CD14-positive monocyte (primary cell): ENCODE measurements around the gene PLXNC1. TPM values are rescaled to one million over a fixed set of nuclear protein-coding genes. Genes with fewer than 3 reads are reported as not detected.

Source experiments
- DNase-seq, 3 donors: peaks; one replicate each; pipeline ENCODE4 v3.0.0-alpha.2; 2011 to 2022
- H2AFZ ChIP-seq: 2 replicates; pipeline ENCODE4 v1.6.0; 2012; ENCODE audit warnings: mild to moderate bottlenecking, low read depth, low read length, inconsistent platforms; ENCODE audit not compliant: insufficient read depth, poor library complexity, severe bottlenecking
- H3K27ac ChIP-seq, 2 donors: 1 replicate in 1 of 2; 2 replicates in 1 of 2; pipeline ENCODE4 v1.5.1; 2012 to 2013; ENCODE audit warnings: low read length in 2 of 2, control low read depth in 1 of 2, inconsistent platforms in 1 of 2, low read depth in 1 of 2, mild to moderate bottlenecking in 1 of 2
- H3K27me3 ChIP-seq, 2 donors: one replicate each; pipeline versions ENCODE4 v1.6.0 to v1.6.1; 2011 to 2013; ENCODE audit warnings: low read length in 2 of 2; ENCODE audit not compliant: control insufficient read depth in 2 of 2, insufficient read depth in 2 of 2
- H3K36me3 ChIP-seq, 2 donors: replicated peaks in 1 of 2; 1 replicate in 1 of 2; 2 replicates in 1 of 2; pipeline versions ENCODE4 v1.5.1 to v1.6.1; 2012 to 2013; ENCODE audit warnings: low read length in 2 of 2, control low read depth in 1 of 2, inconsistent platforms in 1 of 2, mild to moderate bottlenecking in 1 of 2; ENCODE audit not compliant: insufficient read depth in 2 of 2, control insufficient read depth in 1 of 2
- H3K4me1 ChIP-seq, 2 donors: 1 replicate in 1 of 2; 2 replicates in 1 of 2; pipeline versions ENCODE4 v1.5.1 to v1.6.1; 2012 to 2013; ENCODE audit warnings: low read length in 2 of 2, control low read depth in 1 of 2, inconsistent platforms in 1 of 2, mild to moderate bottlenecking in 1 of 2, moderate library complexity in 1 of 2; ENCODE audit not compliant: insufficient read depth in 2 of 2, control insufficient read depth in 1 of 2
- H3K4me2 ChIP-seq: replicated peaks from 2 replicates; pipeline ENCODE3; 2012; ENCODE audit warnings: low read length, moderate library complexity, mild to moderate bottlenecking; ENCODE audit not compliant: poor library complexity, severe bottlenecking; ENCODE audit errors: extremely low read depth
- H3K4me3 ChIP-seq, 3 experiments: fragments of 200-600 bp in 1 of 3; sonication (generic) in 1 of 3; replicated peaks in 1 of 3; 1 replicate in 2 of 3; 2 replicates in 1 of 3; pipeline ENCODE4 v1.5.1; 2011 to 2013; ENCODE audit warnings: low read length in 3 of 3, mild to moderate bottlenecking in 3 of 3, control low read depth in 2 of 3, low read depth in 2 of 3, inconsistent platforms in 1 of 3, moderate library complexity in 1 of 3
- H3K79me2 ChIP-seq: 2 replicates; pipeline ENCODE4 v1.6.0; 2012; ENCODE audit warnings: mild to moderate bottlenecking, control low read depth, inconsistent platforms, low read length, moderate library complexity; ENCODE audit not compliant: insufficient read depth
- H3K9ac ChIP-seq: 2 replicates; pipeline ENCODE4 v1.6.0; 2017; ENCODE audit warnings: low read length, mild to moderate bottlenecking; ENCODE audit not compliant: insufficient read depth, poor library complexity, severe bottlenecking
- H3K9me3 ChIP-seq, 2 donors: replicated peaks in 1 of 2; 1 replicate in 1 of 2; 2 replicates in 1 of 2; pipeline versions ENCODE4 v1.5.1 to v1.6.1; 2012 to 2013; ENCODE audit warnings: low read length in 2 of 2, control low read depth in 1 of 2; ENCODE audit not compliant: control insufficient read depth in 1 of 2, insufficient read depth in 1 of 2
- H4K20me1 ChIP-seq: 2 replicates; pipeline ENCODE4 v1.6.0; 2012; ENCODE audit warnings: mild to moderate bottlenecking, low read length, control low read depth, moderate library complexity; ENCODE audit not compliant: insufficient read depth
- H3K27ac Mint-ChIP-seq, 7 donors: one replicate each; pipeline ENCODE4 v1.8.0; 2020; ENCODE audit warnings: mild to moderate bottlenecking in 7 of 7, mixed read lengths in 7 of 7, moderate library complexity in 6 of 7, inconsistent platforms in 2 of 7
- H3K27me3 Mint-ChIP-seq, 3 donors: one replicate each; pipeline ENCODE4 v1.8.0; 2021 to 2022; ENCODE audit warnings: low read depth in 3 of 3, mild to moderate bottlenecking in 3 of 3, mixed read lengths in 3 of 3, moderate library complexity in 3 of 3, inconsistent platforms in 1 of 3
- H3K36me3 Mint-ChIP-seq, 2 donors: one replicate each; pipeline ENCODE4 v1.8.0; 2020; ENCODE audit warnings: mixed read lengths in 2 of 2, inconsistent platforms in 1 of 2, mild to moderate bottlenecking in 1 of 2
- H3K4me1 Mint-ChIP-seq: one replicate; pipeline ENCODE4 v1.8.0; 2020; ENCODE audit warnings: mild to moderate bottlenecking, mixed read lengths
- H3K4me3 Mint-ChIP-seq, 2 donors: one replicate each; pipeline ENCODE4 v1.8.0; 2020; ENCODE audit warnings: mild to moderate bottlenecking in 2 of 2, mixed read lengths in 2 of 2, moderate library complexity in 1 of 2
- H3K9me3 Mint-ChIP-seq, 7 donors: one replicate each; pipeline ENCODE4 v1.8.0; 2020 to 2022; ENCODE audit warnings: mixed read lengths in 7 of 7, mild to moderate bottlenecking in 6 of 7, moderate library complexity in 6 of 7, inconsistent platforms in 2 of 7
- CTCF ChIP-seq: fragments of 200-600 bp; IDR thresholded peaks from one replicate; pipeline ENCODE4 v1.8.0; 2022; ENCODE audit warnings: antibody characterized with exemption, mild to moderate bottlenecking
- WGBS: methylation state at CpG from one replicate; pipeline ENCODE4 v1.1.5; 2013; ENCODE audit warnings: missing lambda C conversion rate; ENCODE audit not compliant: insufficient coverage; 5-methylcytosine and 5-hydroxymethylcytosine counted together
- intact Hi-C, 2 donors: fragments of 100-400 bp; cut with micrococcal nuclease; formaldehyde crosslinking; loops; one replicate each; pipeline versions ENCODE4 v1.15.0 to v1.15.1; 2023
- polyA plus RNA-seq, 3 donors: library from polyadenylated mRNA; depleted of rRNA in 1 of 3; unstranded in 2 of 3; stranded (reverse) in 1 of 3; fragments of 300-500 nt in 2 of 3; fragments of >200 nt in 1 of 3; fragmentation: Illumina TruSeq in 2 of 3; gene quantifications; 1 replicate in 2 of 3; 2 replicates in 1 of 3; pipeline ENCODE4 v1.2.3, GENCODE V29; 2012 to 2021

The PLXNC1 gene
- polyA plus RNA-seq, 3 donors = 14.3 to 35.2 (median 15.4) TPM

- H3K36me3 Mint-ChIP-seq = peaks cover 75 to 93% of the 10 kb centered on the region in 2 donors
- Histone ChIP-seq H3K9me3 (no peaks in the 10 kb centered on the region), H3K4me1 (peaks cover 17 to 26% of the 10 kb centered on the region in 2 donors), H3K79me2 (no peaks in the 10 kb centered on the region), H3K4me2 (no peak overlapping the region), H3K36me3 (peaks cover 50 to 94% of the 10 kb centered on the region in 2 donors), H4K20me1 (peaks cover 13% of the 10 kb centered on the region), H2AFZ (no peak overlapping the region), H3K27ac (peak overlapping the region; percentile 4 to 12), H3K27me3 (no peaks in the 10 kb centered on the region), H3K4me3 (no peak overlapping the region), H3K9ac (no peak overlapping the region)
- DNase-seq = no peak
- no peaks in the 10 kb centered on the region for H3K27me3 Mint-ChIP-seq
- 60% methylated on average over 1 of the region's 7 CpGs for WGBS
- peaks cover 0 to 2% (median 0%) of the 10 kb centered on the region in 7 donors for H3K9me3 Mint-ChIP-seq
- peak overlapping the region in 1 of 2 donors; percentile 21 for H3K4me3 Mint-ChIP-seq
- intact Hi-C loops = no loop called here
- peaks cover 27% of the 10 kb centered on the region for H3K4me1 Mint-ChIP-seq
- no peak for TF ChIP-seq CTCF
- peak overlapping the region in 6 of 7 donors; percentile 8 to 85 (median 63) for H3K27ac Mint-ChIP-seq
Measured at GRCh38 chr12:94282675-94283074, 134.3 kb downstream of the PLXNC1 start.

- Mint-ChIP-seq H3K36me3 (peaks cover 86 to 98% of the 10 kb centered on the region in 2 donors), H3K27ac (peak overlapping the region in 2 of 7 donors; percentile 57 to 61)
- H3K36me3 ChIP-seq = peaks cover 63 to 100% of the 10 kb centered on the region in 2 donors
Measured at GRCh38 chr12:94284046-94284445, 135.7 kb downstream of the PLXNC1 start.

More at GRCh38 chr12:94284046-94284445, 135.7 kb downstream of the PLXNC1 start:
- no peaks in the 10 kb centered on the region for H3K79me2 ChIP-seq
- no peak overlapping the region for H2AFZ ChIP-seq
- H3K27ac ChIP-seq = no peak overlapping the region
- Mint-ChIP-seq H3K4me1 (peaks cover 18% of the 10 kb centered on the region), H3K27me3 (no peaks in the 10 kb centered on the region), H3K4me3 (no peak overlapping the region), H3K9me3 (peaks cover 0 to 2% (median 0%) of the 10 kb centered on the region in 7 donors)
- no peak overlapping the region for H3K4me2 ChIP-seq
- no CpG with 5 or more reads among the region's 1 CpG for WGBS
- TF ChIP-seq CTCF = no peak
- intact Hi-C loops = no loop called here
- DNase-seq = no peak
- H3K4me1 ChIP-seq = peaks cover 11 to 17% of the 10 kb centered on the region in 2 donors
- H3K4me3 ChIP-seq = no peak overlapping the region
- no peaks in the 10 kb centered on the region for H3K9me3 ChIP-seq
- no peak overlapping the region for H3K9ac ChIP-seq
- no peaks in the 10 kb centered on the region for H3K27me3 ChIP-seq
- H4K20me1 ChIP-seq = peaks cover 11% of the 10 kb centered on the region
